RWPE2 (cell line): ENCODE results near the gene TCEAL4.

Source experiments
- ATAC-seq: fragments of 200-7000 bp; cut with Tn5 transposase; 3 replicates; pipeline ENCODE4 v1.9.1; 2021; ENCODE audit warnings: low read depth
- DNase-seq: peaks from one replicate; pipeline ENCODE4 v3.0.0-alpha.2; 2020; ENCODE audit warnings: low spot score
- H3K27ac ChIP-seq: fragments of 450-650 bp; 2 replicates; pipeline ENCODE4 v1.5.1; 2017; ENCODE audit warnings: mild to moderate bottlenecking; ENCODE audit not compliant: poor library complexity, severe bottlenecking
- H3K27me3 ChIP-seq: fragments of 250-450 bp; sonication (Bioruptor Pico); 2 replicates; pipeline ENCODE4 v1.5.1; 2021; ENCODE audit warnings: mild to moderate bottlenecking, moderate library complexity; ENCODE audit not compliant: insufficient read depth, poor library complexity, severe bottlenecking
- H3K36me3 ChIP-seq: fragments of 250-450 bp; sonication (Bioruptor Pico); 2 replicates; pipeline ENCODE4 v1.5.1; 2020; ENCODE audit warnings: low read depth, mild to moderate bottlenecking, moderate library complexity
- H3K4me1 ChIP-seq: fragments of 250-450 bp; sonication (Bioruptor Pico); 2 replicates; pipeline ENCODE4 v1.5.1; 2021; ENCODE audit warnings: mild to moderate bottlenecking, moderate library complexity; ENCODE audit not compliant: insufficient read depth, poor library complexity, severe bottlenecking
- H3K4me3 ChIP-seq: fragments of 250-450 bp; sonication (Bioruptor Pico); 2 replicates; pipeline ENCODE4 v1.5.1; 2021; ENCODE audit warnings: mild to moderate bottlenecking, moderate library complexity; ENCODE audit not compliant: severe bottlenecking
- H3K9me3 ChIP-seq: fragments of 250-450 bp; sonication (Bioruptor Pico); 2 replicates; pipeline ENCODE4 v1.5.1; 2021; ENCODE audit warnings: mild to moderate bottlenecking, moderate library complexity; ENCODE audit not compliant: severe bottlenecking
- CTCF ChIP-seq: fragments of 450-650 bp; IDR thresholded peaks from one replicate; pipeline ENCODE4 v1.5.1; 2017; ENCODE audit warnings: mild to moderate bottlenecking, moderate library complexity; ENCODE audit not compliant: poor library complexity, severe bottlenecking

Gene TCEAL4

GRCh38 chrX:103565752-103566151, 19.6 kb upstream of the TCEAL4 start:
- Histone ChIP-seq H3K27ac (no peak overlapping the region), H3K27me3 (no peaks in the 10 kb centered on the region), H3K4me3 (no peak overlapping the region), H3K4me1 (no peaks in the 10 kb centered on the region), H3K9me3 (no peaks in the 10 kb centered on the region), H3K36me3 (no peaks in the 10 kb centered on the region)
- DNase-seq (no peak), ATAC-seq (peak; percentile 78)
- no peak for TF ChIP-seq CTCF

GRCh38 chrX:103571121-103571520, 14.2 kb upstream of the TCEAL4 start:
- no peaks in the 10 kb centered on the region for H3K9me3 ChIP-seq
- DNase-seq (no peak), ATAC-seq (no peak)
- H3K27ac ChIP-seq, result no peak overlapping the region
- no peak for TF ChIP-seq CTCF
- H3K4me3 ChIP-seq, result no peak overlapping the region
- no peaks in the 10 kb centered on the region for H3K27me3 ChIP-seq
- H3K4me1 ChIP-seq, result no peaks in the 10 kb centered on the region
- no peaks in the 10 kb centered on the region for H3K36me3 ChIP-seq

GRCh38 chrX:103571726-103572125, 13.6 kb upstream of the TCEAL4 start:
- Histone ChIP-seq H3K4me1 (no peaks in the 10 kb centered on the region), H3K4me3 (no peak overlapping the region), H3K9me3 (no peaks in the 10 kb centered on the region), H3K27ac (no peak overlapping the region), H3K36me3 (no peaks in the 10 kb centered on the region), H3K27me3 (no peaks in the 10 kb centered on the region)
- TF ChIP-seq CTCF, result no peak
- no peak for DNase-seq
- no peak for ATAC-seq

- no peaks in the 10 kb centered on the region for H3K4me1 ChIP-seq
- ATAC-seq, result no peak; the same call in 2 of the 3 replicates
- H3K36me3 ChIP-seq, result no peaks in the 10 kb centered on the region
- H3K27me3 ChIP-seq, result no peaks in the 10 kb centered on the region
- no peak overlapping the region for H3K4me3 ChIP-seq
- H3K27ac ChIP-seq, result no peak overlapping the region
- DNase-seq, result no peak
- H3K9me3 ChIP-seq, result no peaks in the 10 kb centered on the region
- no peak for TF ChIP-seq CTCF
These were observed 12.1 kb upstream of the TCEAL4 start for GRCh38 chrX:103573202-103573601.

GRCh38 chrX:103584596-103584995, 719 bp upstream of the TCEAL4 start:
- Histone ChIP-seq H3K4me1 (no peaks in the 10 kb centered on the region), H3K27me3 (no peaks in the 10 kb centered on the region), H3K36me3 (peaks cover 13% of the 10 kb centered on the region), H3K27ac (peak overlapping the region; percentile 55), H3K9me3 (no peaks in the 10 kb centered on the region), H3K4me3 (peak overlapping the region; percentile 52)
- no peak for ATAC-seq
- no peak for TF ChIP-seq CTCF
- DNase-seq, result no peak
